HepG2 (cell line): ENCODE data around the gene TRAP1. TPM values are rescaled to one million over a fixed set of nuclear protein-coding genes. Genes with fewer than 3 reads are reported as not detected.

Experiments
- ATAC-seq: fragments of 200-7000 bp; cut with Tn5 transposase; 3 replicates; pipeline ENCODE4 v1.9.1; 2020; ENCODE audit warnings: mild to moderate bottlenecking, moderate library complexity
- BruUV-seq: library from RNA; stranded (reverse); fragments of 400-500 nt; replicated peaks from 2 replicates; lab custom pipeline; 2021; lab: Mats Ljungman, UMichigan
- CTCF ChIA-PET: fragments of 300-600 bp; formaldehyde crosslinking; extraction: SDS; loops from one replicate; lab custom pipeline; 2021; ENCODE audit warnings: low total read pairs, inconsistent platforms, low intra/inter-chr PET ratio; lab: Yijun Ruan, JAX
- POLR2A ChIA-PET: fragments of 350-600 bp; sonication (Branson Sonifier 250); formaldehyde crosslinking; loops from one replicate; lab custom pipeline; 2020; ENCODE audit warnings: antibody characterized with exemption, inconsistent platforms; lab: Yijun Ruan, JAX
- DNase-seq: peaks from one replicate; pipeline ENCODE4 v3.0.0-alpha.2; 2015; ENCODE audit warnings: low spot score
- FAIRE-seq: peaks from 3 replicates; lab custom pipeline; 2011; peaks lifted over from hg19 to GRCh38; lab: Jason Lieb, UNC
- H2AFZ ChIP-seq: one replicate; pipeline ENCODE4 v1.6.1; 2011; ENCODE audit warnings: low read length, inconsistent platforms
- H3K27ac ChIP-seq: fragments of 300-600 bp; 3 replicates; pipeline ENCODE4 v1.8.0; 2011; ENCODE audit warnings: mixed run types, mild to moderate bottlenecking, mixed read lengths, low read length, inconsistent platforms; ENCODE audit not compliant: insufficient read depth; ENCODE audit errors: extremely low read length
- H3K27me3 ChIP-seq, 2 experiments: fragments of 200-600 bp in 1 of 2; 2 replicates in 1 of 2; 3 replicates in 1 of 2; pipeline versions ENCODE4 v1.6.0 to v1.8.0; 2011; ENCODE audit warnings: low read length in 2 of 2, mild to moderate bottlenecking in 2 of 2, moderate library complexity in 2 of 2, inconsistent platforms in 1 of 2; ENCODE audit not compliant: insufficient read depth in 2 of 2, control insufficient read depth in 1 of 2
- H3K36me3 ChIP-seq, 2 experiments: fragments of 200-600 bp in 1 of 2; replicated peaks in 1 of 2; 2 replicates in 1 of 2; 3 replicates in 1 of 2; pipeline versions ENCODE4 v1.5.1 to v1.8.0; 2011; ENCODE audit warnings: low read length in 2 of 2, inconsistent platforms in 1 of 2; ENCODE audit not compliant: insufficient read depth in 2 of 2, control insufficient read depth in 1 of 2
- H3K4me1 ChIP-seq: 2 replicates; pipeline ENCODE4 v1.5.1; 2012; ENCODE audit warnings: low read length, inconsistent platforms; ENCODE audit not compliant: insufficient read depth
- H3K4me2 ChIP-seq: 2 replicates; pipeline ENCODE4 v1.6.0; 2011; ENCODE audit warnings: low read depth, low read length, inconsistent platforms
- H3K4me3 ChIP-seq, 3 experiments: fragments of 200-600 bp in 1 of 3; sonication (generic), shearing (Covaris generic) in 1 of 3; replicated peaks in 1 of 3; 2 replicates each; pipeline ENCODE4 v1.5.1; 2011 to 2016; ENCODE audit warnings: low read length in 3 of 3, inconsistent platforms in 2 of 3, low read depth in 2 of 3, mild to moderate bottlenecking in 2 of 3, control low read depth in 1 of 3, mixed read lengths in 1 of 3; ENCODE audit not compliant: insufficient read depth in 1 of 3
- H3K79me2 ChIP-seq: one replicate; pipeline ENCODE4 v1.6.1; 2011; ENCODE audit warnings: low read length, inconsistent platforms; ENCODE audit not compliant: insufficient read depth
- H3K9ac ChIP-seq: 2 replicates; pipeline ENCODE4 v1.6.0; 2011; ENCODE audit warnings: mild to moderate bottlenecking, low read depth, low read length, inconsistent platforms; ENCODE audit not compliant: insufficient read depth
- H3K9me3 ChIP-seq: 2 replicates; pipeline ENCODE4 v1.5.1; 2012; ENCODE audit warnings: mild to moderate bottlenecking, low read length
- H4K20me1 ChIP-seq: 2 replicates; pipeline ENCODE4 v1.6.0; 2011; ENCODE audit warnings: inconsistent platforms, mild to moderate bottlenecking, low read length, moderate library complexity; ENCODE audit not compliant: insufficient read depth
- BHLHE40 ChIP-seq: IDR thresholded peaks from 2 replicates; pipeline ENCODE4 v1.6.1; 2011; ENCODE audit warnings: low read length, improper control_type of control experiment
- MBD4 ChIP-seq: IDR thresholded peaks from 2 replicates; pipeline ENCODE4 v1.6.1; 2012; ENCODE audit warnings: low read length, inconsistent platforms, borderline replicate concordance
- MTF2 ChIP-seq: sonication (generic); formaldehyde crosslinking; IDR thresholded peaks from 2 replicates; pipeline ENCODE4 v1.5.0; 2020; ENCODE audit warnings: missing genetic modification reagents, borderline replicate concordance
- PHF8 ChIP-seq: sonication (generic); formaldehyde crosslinking; IDR thresholded peaks from 2 replicates; pipeline ENCODE4 v1.5.0; 2020; ENCODE audit warnings: missing genetic modification reagents
- PITX1 ChIP-seq: sonication (generic); formaldehyde crosslinking; IDR thresholded peaks from 2 replicates; pipeline ENCODE4 v1.5.1; 2020; ENCODE audit warnings: mild to moderate bottlenecking, missing genetic modification reagents
- RBFOX2 ChIP-seq: fragments of 200-400 bp; formaldehyde crosslinking; IDR thresholded peaks from 2 replicates; pipeline ENCODE4 v1.6.1; 2017; ENCODE audit warnings: low read depth, mild to moderate bottlenecking, low read length
- SRSF4 ChIP-seq: fragments of 200-400 bp; formaldehyde crosslinking; IDR thresholded peaks from one replicate; pipeline ENCODE4 v1.6.1; 2018; ENCODE audit warnings: mild to moderate bottlenecking, low read depth, low read length, moderate library complexity; ENCODE audit not compliant: poor library complexity, severe bottlenecking
- SSRP1 ChIP-seq: IDR thresholded peaks from 2 replicates; pipeline ENCODE4 v1.6.1; 2016; ENCODE audit warnings: control low read depth
- ZMAT5 ChIP-seq: sonication (generic); formaldehyde crosslinking; IDR thresholded peaks from 2 replicates; pipeline ENCODE4 v1.5.0; 2020; ENCODE audit warnings: mild to moderate bottlenecking, low read depth, missing genetic modification reagents, borderline replicate concordance
- ZNF274 ChIP-seq: sonication (generic); formaldehyde crosslinking; IDR thresholded peaks from 2 replicates; pipeline ENCODE4 v1.5.1; 2020; ENCODE audit warnings: mild to moderate bottlenecking, missing genetic modification reagents
- ZNF703 ChIP-seq: sonication (generic); formaldehyde crosslinking; IDR thresholded peaks from 2 replicates; pipeline ENCODE4 v1.5.1; 2020; ENCODE audit warnings: missing genetic modification reagents, mild to moderate bottlenecking, moderate library complexity, borderline replicate concordance
- ZNF850 ChIP-seq: sonication (generic); formaldehyde crosslinking; conservative IDR thresholded peaks from 2 replicates; pipeline ENCODE4 v1.9.0; 2021; ENCODE audit warnings: mild to moderate bottlenecking, missing genetic modification reagents
- WGBS: methylation state at CpG from one replicate; pipeline ENCODE4 v1.1.6; 2017; ENCODE audit warnings: low lambda C conversion rate; 5-methylcytosine and 5-hydroxymethylcytosine counted together
- in situ Hi-C: cut with HindIII; loops from 2 replicates; pipeline ENCODE4 v1.10.0; 2017; ENCODE audit warnings: low pct_unique_long_range_greater_than_20kb; ENCODE audit not compliant: extremely low pct_ligation_motif_present
- intact Hi-C: fragments of 100-400 bp; cut with micrococcal nuclease; formaldehyde crosslinking; loops from one replicate; pipeline ENCODE4 v1.10.0; 2022; ENCODE audit not compliant: unreplicated experiment
- polyA plus RNA-seq, 8 experiments: library from polyadenylated mRNA; depleted of rRNA in 3 of 8; stranded (reverse) in 7 of 8; unstranded in 1 of 8; fragments of >200 nt; fragmentation: Illumina TruSeq in 4 of 8; extraction: Trizol in 4 of 8; gene quantifications; 2 replicates each; pipeline versions ENCODE4 v1.2.1 to v1.2.3, GENCODE V29; 2011 to 2016; ENCODE audit warnings: low read depth in 4 of 8, missing spikeins in 1 of 8, mixed read lengths in 1 of 8; ENCODE audit not compliant: insufficient read depth in 1 of 8
- total RNA-seq, 5 experiments: library from RNA; depleted of rRNA; stranded (reverse); fragments of >200 nt; fragmentation: Illumina TruSeq; extraction: Trizol; gene quantifications; 2 replicates each; pipeline ENCODE4 v1.2.3, GENCODE V29; 2016; ENCODE audit warnings: low read depth in 1 of 5
- TF ChIP-seq, protein P1 (sequence below): IDR thresholded peaks from 2 replicates; pipeline ENCODE4 v1.6.1; 2016; ENCODE audit warnings: mild to moderate bottlenecking
- TF ChIP-seq, protein P2 (sequence below): sonication (generic); formaldehyde crosslinking; IDR thresholded peaks from 2 replicates; pipeline ENCODE4 v1.4.0; 2020; ENCODE audit warnings: missing genetic modification reagents, borderline replicate concordance
- TF ChIP-seq, protein P3 (sequence below): sonication (generic); formaldehyde crosslinking; IDR thresholded peaks from 2 replicates; pipeline ENCODE4 v1.4.0; 2020; ENCODE audit warnings: missing genetic modification reagents

The TRAP1 gene
- total and polyA plus RNA-seq, 2 of the 13 experiments (the other 11 are each of a cell fraction or from before 2014, with no cell fraction given) = 127 to 240 TPM

DNA sequence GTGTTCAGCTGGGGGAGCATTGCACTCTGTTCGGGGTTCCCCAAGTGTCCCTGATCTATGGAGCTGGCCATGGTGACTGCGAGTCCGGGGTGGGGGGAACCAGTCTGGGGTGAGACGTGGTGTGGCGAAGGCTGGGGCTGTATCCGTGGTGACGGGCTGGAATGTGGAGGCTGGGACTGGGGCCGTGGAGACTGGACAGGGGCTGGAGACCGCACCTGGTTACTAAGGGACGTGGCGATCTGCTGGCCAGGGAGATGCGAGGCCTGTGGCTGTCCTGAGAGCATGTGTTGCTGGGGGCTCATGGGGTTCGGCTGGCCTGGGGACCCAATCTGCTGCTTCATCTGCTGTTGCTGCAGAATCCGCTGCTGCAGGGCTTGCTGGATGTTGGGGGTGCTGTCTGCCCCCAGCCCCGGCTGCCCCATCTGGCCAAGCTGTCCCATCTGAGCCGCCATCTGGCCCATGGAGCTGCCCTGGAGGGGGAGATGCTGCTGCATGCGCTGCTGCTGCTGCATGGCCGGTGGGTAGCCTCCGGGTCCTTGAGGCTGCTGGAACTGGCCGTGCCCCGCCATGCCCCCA, 10.6 kb upstream of the TRAP1 start:
- H3K36me3 ChIP-seq = peaks cover 32 to 54% of the 10 kb centered on the region in 2 experiments; a peak in 4 of 5 replicates
- H3K27me3 ChIP-seq = no peaks in the 10 kb centered on the region
- TF ChIP-seq SRSF4 (no peak), PITX1 (CRISPR knock-in tag) (no peak), BHLHE40 (no peak), ZNF274 (no peak), SSRP1 (CRISPR knock-in tag) (no peak), MBD4 (no peak), ZNF703 (CRISPR knock-in tag) (no peak), MTF2 (no peak), ZNF850 (no peak), RBFOX2 (no peak), PHF8 (no peak), ZMAT5 (CRISPR knock-in tag) (no peak)
- TF ChIP-seq, protein P1, sequence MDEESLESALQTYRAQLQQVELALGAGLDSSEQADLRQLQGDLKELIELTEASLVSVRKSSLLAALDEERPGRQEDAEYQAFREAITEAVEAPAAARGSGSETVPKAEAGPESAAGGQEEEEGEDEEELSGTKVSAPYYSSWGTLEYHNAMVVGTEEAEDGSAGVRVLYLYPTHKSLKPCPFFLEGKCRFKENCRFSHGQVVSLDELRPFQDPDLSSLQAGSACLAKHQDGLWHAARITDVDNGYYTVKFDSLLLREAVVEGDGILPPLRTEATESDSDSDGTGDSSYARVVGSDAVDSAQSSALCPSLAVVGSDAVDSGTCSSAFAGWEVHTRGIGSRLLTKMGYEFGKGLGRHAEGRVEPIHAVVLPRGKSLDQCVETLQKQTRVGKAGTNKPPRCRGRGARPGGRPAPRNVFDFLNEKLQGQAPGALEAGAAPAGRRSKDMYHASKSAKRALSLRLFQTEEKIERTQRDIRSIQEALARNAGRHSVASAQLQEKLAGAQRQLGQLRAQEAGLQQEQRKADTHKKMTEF = no peak
- TF ChIP-seq, protein P2, sequence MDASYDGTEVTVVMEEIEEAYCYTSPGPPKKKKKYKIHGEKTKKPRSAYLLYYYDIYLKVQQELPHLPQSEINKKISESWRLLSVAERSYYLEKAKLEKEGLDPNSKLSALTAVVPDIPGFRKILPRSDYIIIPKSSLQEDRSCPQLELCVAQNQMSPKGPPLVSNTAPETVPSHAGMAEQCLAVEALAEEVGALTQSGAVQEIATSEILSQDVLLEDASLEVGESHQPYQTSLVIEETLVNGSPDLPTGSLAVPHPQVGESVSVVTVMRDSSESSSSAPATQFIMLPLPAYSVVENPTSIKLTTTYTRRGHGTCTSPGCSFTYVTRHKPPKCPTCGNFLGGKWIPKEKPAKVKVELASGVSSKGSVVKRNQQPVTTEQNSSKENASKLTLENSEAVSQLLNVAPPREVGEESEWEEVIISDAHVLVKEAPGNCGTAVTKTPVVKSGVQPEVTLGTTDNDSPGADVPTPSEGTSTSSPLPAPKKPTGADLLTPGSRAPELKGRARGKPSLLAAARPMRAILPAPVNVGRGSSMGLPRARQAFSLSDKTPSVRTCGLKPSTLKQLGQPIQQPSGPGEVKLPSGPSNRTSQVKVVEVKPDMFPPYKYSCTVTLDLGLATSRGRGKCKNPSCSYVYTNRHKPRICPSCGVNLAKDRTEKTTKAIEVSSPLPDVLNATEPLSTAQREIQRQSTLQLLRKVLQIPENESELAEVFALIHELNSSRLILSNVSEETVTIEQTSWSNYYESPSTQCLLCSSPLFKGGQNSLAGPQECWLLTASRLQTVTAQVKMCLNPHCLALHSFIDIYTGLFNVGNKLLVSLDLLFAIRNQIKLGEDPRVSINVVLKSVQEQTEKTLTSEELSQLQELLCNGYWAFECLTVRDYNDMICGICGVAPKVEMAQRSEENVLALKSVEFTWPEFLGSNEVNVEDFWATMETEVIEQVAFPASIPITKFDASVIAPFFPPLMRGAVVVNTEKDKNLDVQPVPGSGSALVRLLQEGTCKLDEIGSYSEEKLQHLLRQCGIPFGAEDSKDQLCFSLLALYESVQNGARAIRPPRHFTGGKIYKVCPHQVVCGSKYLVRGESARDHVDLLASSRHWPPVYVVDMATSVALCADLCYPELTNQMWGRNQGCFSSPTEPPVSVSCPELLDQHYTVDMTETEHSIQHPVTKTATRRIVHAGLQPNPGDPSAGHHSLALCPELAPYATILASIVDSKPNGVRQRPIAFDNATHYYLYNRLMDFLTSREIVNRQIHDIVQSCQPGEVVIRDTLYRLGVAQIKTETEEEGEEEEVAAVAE (CRISPR knock-in tag) = no peak
- TF ChIP-seq, protein P3, sequence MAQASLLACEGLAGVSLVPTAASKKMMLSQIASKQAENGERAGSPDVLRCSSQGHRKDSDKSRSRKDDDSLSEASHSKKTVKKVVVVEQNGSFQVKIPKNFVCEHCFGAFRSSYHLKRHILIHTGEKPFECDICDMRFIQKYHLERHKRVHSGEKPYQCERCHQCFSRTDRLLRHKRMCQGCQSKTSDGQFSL (CRISPR knock-in tag) = no peak
- TF ChIP-seq, all 625 proteins: peak for 0
- H3K4me1 ChIP-seq = 0 out of 2 replicates have a peak, but pooled peaks cover 3% of the 10 kb centered on the region
- POLR2A ChIA-PET = no interaction called here
- no peaks in the 10 kb centered on the region for H3K79me2 ChIP-seq
- H3K9ac ChIP-seq = no peak overlapping the region
- H3K4me3 ChIP-seq = no peak overlapping the region
- H2AFZ ChIP-seq = no peak overlapping the region
- CTCF ChIA-PET = no interaction called here
- in situ Hi-C loops = no loop called here
- no peak overlapping the region for H3K4me2 ChIP-seq
- H3K9me3 ChIP-seq = no peaks in the 10 kb centered on the region
- FAIRE-seq = no peak
- intact Hi-C loops = no loop called here
- DNase-seq = no peak
- H4K20me1 ChIP-seq = no peaks in the 10 kb centered on the region
- no peak for ATAC-seq
- WGBS = 97% methylated on average over 15 of the region's 21 CpGs
- BruUV-seq = no TSS peak
- H3K27ac ChIP-seq = no peak overlapping the region
